Upper lobe of left lung (tissue), 6 donors: Measurements from ENCODE around the gene AGBL5. TPM values are rescaled to one million over a fixed set of nuclear protein-coding genes. Genes with fewer than 3 reads are reported as not detected.

ENCODE experiments used
- ATAC-seq, 2 donors: fragments of 200-7000 bp; cut with Tn5 transposase; one replicate each; pipeline ENCODE4 v1.9.1; 2022; ENCODE audit warnings: mild to moderate bottlenecking in 2 of 2, moderate library complexity in 2 of 2; ENCODE audit not compliant: low FRiP score in 2 of 2
- DNase-seq, 2 donors: peaks; one replicate each; pipeline ENCODE4 v3.0.0-alpha.2; 2019 to 2020
- H3K27ac ChIP-seq, 4 donors: fragments of 200-600 bp; sonication (generic); one replicate each; pipeline ENCODE4 v1.5.1; 2016 to 2019
- H3K27me3 ChIP-seq, 4 donors: fragments of 200-600 bp; sonication (generic); one replicate each; pipeline ENCODE4 v1.5.1; 2017 to 2019
- H3K36me3 ChIP-seq, 4 donors: fragments of 200-600 bp; sonication (generic); one replicate each; pipeline ENCODE4 v1.5.1; 2016 to 2019
- H3K4me1 ChIP-seq, 4 donors: fragments of 200-600 bp; sonication (generic); one replicate each; pipeline ENCODE4 v1.5.1; 2018 to 2019
- H3K4me3 ChIP-seq, 4 donors: fragments of 200-600 bp; sonication (generic); one replicate each; pipeline ENCODE4 v1.5.1; 2017 to 2019; ENCODE audit warnings: mild to moderate bottlenecking in 2 of 4, moderate library complexity in 1 of 4
- H3K9me3 ChIP-seq, 4 donors: fragments of 200-600 bp; sonication (generic); one replicate each; pipeline ENCODE4 v1.5.1; 2018 to 2019
- CTCF ChIP-seq, 6 experiments: fragments of 450-650 bp in 4 of 6; fragments of 200-600 bp in 2 of 6; sonication (generic) in 2 of 6; IDR thresholded peaks; one replicate each; pipeline ENCODE4 v1.5.1; 2016 to 2019; ENCODE audit warnings: antibody characterized with exemption in 6 of 6
- EP300 ChIP-seq, 4 donors: sonication (generic); formaldehyde crosslinking; IDR thresholded peaks; one replicate each; pipeline ENCODE4 v1.5.1; 2017; ENCODE audit warnings: antibody characterized with exemption in 4 of 4, control low read depth in 2 of 4
- POLR2A ChIP-seq, 4 donors: fragments of 450-650 bp; IDR thresholded peaks; one replicate each; pipeline ENCODE4 v1.5.1; 2016 to 2017; ENCODE audit warnings: antibody characterized with exemption in 4 of 4, mild to moderate bottlenecking in 2 of 4
- POLR2AphosphoS5 ChIP-seq, 2 donors: sonication (generic); formaldehyde crosslinking; IDR thresholded peaks; one replicate each; pipeline ENCODE4 v1.5.1; 2017; ENCODE audit warnings: antibody characterized with exemption in 2 of 2
- WGBS, 2 donors: methylation state at CpG; one replicate each; pipeline ENCODE4 v1.1.5; 2017 to 2018; 5-methylcytosine and 5-hydroxymethylcytosine counted together
- total RNA-seq, 6 donors: library from RNA; depleted of rRNA in 4 of 6; stranded (reverse); fragments of >200 nt in 4 of 6; gene quantifications; one replicate each; pipeline versions ENCODE4 v1.1.0 to v1.2.1, GENCODE V29; 2016 to 2021
- donor health status: DM: no; HTN: no; CAD: no; lungs with moderate emphysema.
- donor health status: DM: no; HTN: yes; CAD: no; lungs with severe emphysema.

AGBL5 gene
- total RNA-seq, 6 donors from 2014 or later = 7.8 to 17.6 (median 14.3) TPM

GRCh38 chr2:27039871-27040270 lies 11.6 kb upstream of the AGBL5 start:
- TF ChIP-seq EP300 (IDR thresholded peaks at IDR 0.05) (no peak), POLR2A (IDR thresholded peaks at IDR 0.05) (no peak), CTCF (IDR thresholded peaks at IDR 0.05) (no peak), POLR2AphosphoS5 (IDR thresholded peaks at IDR 0.05) (no peak)
- ATAC-seq (no peak), DNase-seq (no peak)
- Histone ChIP-seq H3K4me1 (peaks cover 0 to 4% (median 1%) of the 10 kb centered on the region in 4 donors), H3K9me3 (no peaks in the 10 kb centered on the region), H3K4me3 (no peak overlapping the region), H3K27ac (no peak overlapping the region), H3K36me3 (peaks cover 44 to 78% (median 68%) of the 10 kb centered on the region in 4 donors), H3K27me3 (no peaks in the 10 kb centered on the region)
- 95 to 98% methylated on average over 5 to 7 of the region's 7 CpGs for WGBS, 2 donors

DNA sequence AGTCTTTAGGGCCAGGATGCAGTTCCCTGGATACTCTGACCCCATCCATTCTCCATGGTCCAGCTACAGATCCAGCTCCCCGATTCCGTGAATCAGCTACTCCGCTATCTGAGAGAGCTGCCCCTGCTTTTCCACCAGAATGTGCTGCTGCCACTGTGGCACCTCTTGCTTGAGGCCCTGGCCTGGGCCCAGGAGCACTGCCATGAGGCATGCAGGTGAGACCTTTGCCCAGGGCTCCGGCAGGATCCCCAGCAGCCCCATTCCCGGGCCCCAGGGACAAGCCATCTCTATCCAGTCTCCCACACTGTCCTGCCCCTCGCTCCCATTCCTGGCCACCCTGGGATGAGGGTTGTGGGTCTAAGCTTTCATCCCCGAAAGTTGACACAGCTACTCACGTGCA lies 11.2 kb upstream of the AGBL5 start:
- DNase-seq = no peak
- 84 to 97% methylated on average over 8 of the region's 8 CpGs for WGBS, 2 donors

DNA sequence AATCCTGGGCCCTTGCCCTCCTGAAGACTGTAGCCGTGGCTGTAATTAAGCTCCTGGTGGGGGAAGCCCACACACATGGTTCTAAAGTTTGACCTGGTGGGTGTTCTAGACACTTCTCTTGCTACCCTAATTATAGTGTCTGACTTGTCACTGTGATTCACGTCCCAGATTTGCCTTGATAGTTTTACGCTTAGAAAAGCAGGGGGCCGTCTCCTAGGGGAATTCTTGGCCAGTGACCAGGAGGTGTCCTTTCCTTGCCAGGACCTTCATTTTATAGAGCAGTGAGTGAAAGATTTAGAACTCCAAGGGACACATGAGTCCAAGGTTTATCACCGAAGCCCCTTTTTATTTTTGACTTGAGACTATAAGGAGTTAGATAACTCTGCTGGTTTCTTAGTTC lies 9.7 kb upstream of the AGBL5 start:
- H3K36me3 ChIP-seq = peaks cover 33 to 59% (median 50%) of the 10 kb centered on the region in 4 donors

More for the DNA sequence above, 11.2 kb upstream of the AGBL5 start:
- Histone ChIP-seq H3K27ac (no peak overlapping the region), H3K36me3 (peaks cover 44 to 73% (median 64%) of the 10 kb centered on the region in 4 donors), H3K4me1 (no peaks in the 10 kb centered on the region), H3K9me3 (no peaks in the 10 kb centered on the region), H3K4me3 (no peak overlapping the region), H3K27me3 (no peaks in the 10 kb centered on the region)
- no peak for ATAC-seq
- TF ChIP-seq POLR2AphosphoS5 (IDR thresholded peaks at IDR 0.05) (no peak), EP300 (IDR thresholded peaks at IDR 0.05) (no peak)

GRCh38 chr2:27042159-27042661 lies 9.3 kb upstream of the AGBL5 start:
- H3K36me3 ChIP-seq = peaks cover 30 to 54% (median 45%) of the 10 kb centered on the region in 4 donors
- H3K27me3 ChIP-seq = no peaks in the 10 kb centered on the region
- no peak overlapping the region for H3K4me3 ChIP-seq
- H3K4me1 ChIP-seq = no peaks in the 10 kb centered on the region
- TF ChIP-seq EP300 (IDR thresholded peaks at IDR 0.05) (no peak), CTCF (IDR thresholded peaks at IDR 0.05) (no peak), POLR2AphosphoS5 (IDR thresholded peaks at IDR 0.05) (no peak), POLR2A (IDR thresholded peaks at IDR 0.05) (peak in 1 of 4 donors; percentile 6)
- 83 to 87% methylated on average over 10 of the region's 10 CpGs for WGBS, 2 donors
- H3K27ac ChIP-seq = no peak overlapping the region
- ATAC-seq (no peak), DNase-seq (no peak)
- no peaks in the 10 kb centered on the region for H3K9me3 ChIP-seq

More for the DNA sequence above, 9.7 kb upstream of the AGBL5 start:
- H3K27me3 ChIP-seq = no peaks in the 10 kb centered on the region
- no peaks in the 10 kb centered on the region for H3K9me3 ChIP-seq
- no peak for DNase-seq
- TF ChIP-seq EP300 (IDR thresholded peaks at IDR 0.05) (no peak), POLR2AphosphoS5 (IDR thresholded peaks at IDR 0.05) (no peak), CTCF (IDR thresholded peaks at IDR 0.05) (no peak), POLR2A (IDR thresholded peaks at IDR 0.05) (no peak)
- no peak overlapping the region for H3K27ac ChIP-seq
- no peak overlapping the region for H3K4me3 ChIP-seq
- no peak for ATAC-seq
- 67 to 80% methylated on average over 5 of the region's 5 CpGs for WGBS, 2 donors
- no peaks in the 10 kb centered on the region for H3K4me1 ChIP-seq

DNA sequence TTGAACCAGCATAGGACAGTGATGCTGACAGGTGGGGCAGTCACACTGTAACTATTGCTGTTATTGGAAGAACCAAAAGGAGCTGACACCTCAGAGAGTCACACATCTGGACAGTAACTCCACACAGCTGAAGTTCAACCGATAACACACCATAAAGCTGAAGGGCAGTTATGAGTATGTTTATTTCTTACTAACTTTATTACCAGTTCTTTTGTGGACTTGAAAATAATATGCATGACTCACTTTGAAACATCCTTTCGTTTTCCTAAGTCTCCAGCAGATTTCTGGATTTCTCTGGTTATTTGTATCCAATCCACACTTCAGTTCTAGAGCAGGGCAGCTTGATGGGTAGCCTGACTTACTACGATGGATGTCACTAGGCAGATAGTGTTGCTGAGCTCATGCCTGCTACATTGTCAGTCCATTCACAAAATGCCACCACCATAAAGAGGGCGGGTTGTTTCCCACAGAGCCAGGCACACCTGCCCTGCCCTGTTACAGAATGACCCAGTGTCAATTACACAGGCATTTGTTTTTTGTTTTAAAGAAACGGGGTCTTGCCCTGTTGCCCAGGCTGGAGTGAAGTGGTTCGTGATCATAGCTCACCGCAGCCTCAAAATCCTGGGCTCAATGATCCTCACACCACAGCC lies 8.4 kb upstream of the AGBL5 start:
- Histone ChIP-seq H3K4me1 (no peaks in the 10 kb centered on the region), H3K36me3 (peaks cover 22 to 45% (median 36%) of the 10 kb centered on the region in 4 donors), H3K27ac (no peak overlapping the region), H3K9me3 (no peaks in the 10 kb centered on the region), H3K27me3 (no peaks in the 10 kb centered on the region), H3K4me3 (no peak overlapping the region)
- no peak for ATAC-seq
- no peak for TF ChIP-seq POLR2AphosphoS5 (IDR thresholded peaks at IDR 0.05)
- no peak for TF ChIP-seq POLR2A (IDR thresholded peaks at IDR 0.05)
- no peak for TF ChIP-seq CTCF (IDR thresholded peaks at IDR 0.05)
- TF ChIP-seq EP300 (IDR thresholded peaks at IDR 0.05) = no peak
- no peak for DNase-seq
- WGBS, 2 donors = 87 to 95% methylated on average over 7 of the region's 7 CpGs
